Activated T-cell treated with anti-CD3 and anti-CD28 coated beads for 1 hour (primary cell): ENCODE results near the gene TESK1.
"Not testable (repeated sequence)": the region's sequence is repeated elsewhere in the genome, so short reads cannot be mapped to it uniquely, and the experiment has no call there.

Experiments
- DNase-seq: peaks from one replicate; pipeline ENCODE4 v3.0.0-alpha.2; 2020; ENCODE audit warnings: low read depth

Gene TESK1

GRCh38 chr9:35579659-35580227 lies 25.3 kb upstream of the TESK1 start:
- not testable (repeated sequence) for DNase-seq

- not testable (repeated sequence) for DNase-seq
Observed at GRCh38 chr9:35583521-35583920, 21.5 kb upstream of the TESK1 start.

DNA sequence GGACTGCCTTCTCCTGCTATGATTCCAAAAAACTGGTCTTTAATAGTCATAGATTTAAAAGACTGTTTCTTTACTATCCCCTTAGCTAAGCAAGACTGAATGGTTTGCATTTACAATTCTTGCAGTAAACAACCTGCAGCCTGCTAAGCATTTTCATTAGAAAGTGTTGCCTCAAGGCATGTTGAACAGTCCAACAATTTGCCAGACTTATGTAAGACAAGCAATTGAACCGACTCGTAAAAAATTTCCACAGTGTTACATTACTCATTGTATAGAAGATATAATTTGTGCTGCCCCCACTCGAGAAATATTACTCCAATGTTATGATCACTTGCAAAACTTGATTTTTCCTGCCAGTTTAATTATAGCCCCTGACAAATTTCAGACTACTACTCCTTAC lies 20.4 kb upstream of the TESK1 start:
- not testable (repeated sequence) for DNase-seq

DNA sequence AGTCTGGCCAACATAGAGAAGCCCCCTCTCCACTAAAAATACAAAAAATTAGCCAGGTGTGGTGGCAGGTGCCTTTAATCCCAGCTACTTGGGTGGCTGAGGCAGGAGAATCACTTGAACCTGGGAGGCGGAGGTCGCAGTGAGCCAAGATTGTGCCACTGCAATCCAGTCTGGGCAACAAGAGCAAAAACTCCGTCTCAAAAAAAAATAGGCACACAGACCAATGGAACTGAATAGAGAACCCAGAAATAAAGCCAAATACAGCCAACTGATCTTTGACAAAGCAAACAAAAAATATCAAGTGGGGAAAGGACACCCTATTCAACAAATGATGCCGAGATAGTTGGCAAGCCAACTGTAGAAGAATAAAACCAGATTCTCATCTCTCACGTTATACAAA lies 16.6 kb upstream of the TESK1 start:
- not testable (repeated sequence) for DNase-seq

- DNase-seq = no peak
Observed at GRCh38 chr9:35593581-35593980, 11.5 kb upstream of the TESK1 start.

DNA sequence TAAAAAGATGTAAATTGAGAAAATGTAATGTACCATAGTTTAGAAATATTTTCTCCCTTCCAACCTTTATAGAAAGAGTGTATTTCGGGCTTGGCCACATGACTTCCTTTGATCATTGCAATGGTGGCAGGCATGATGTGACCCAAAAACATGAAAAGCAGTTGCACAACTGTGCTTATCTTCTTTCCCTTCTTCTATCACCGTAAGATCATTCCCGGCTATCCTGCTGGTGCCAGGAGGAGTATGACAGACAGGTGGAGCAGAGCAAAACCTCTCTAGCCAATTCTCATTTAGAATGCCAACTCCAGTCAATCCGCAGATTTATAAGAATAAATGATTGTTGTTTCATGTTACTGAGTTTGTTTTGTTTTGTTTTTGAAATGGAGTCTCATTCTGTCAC lies 10.6 kb upstream of the TESK1 start:
- no peak for DNase-seq

- DNase-seq = not testable (repeated sequence)
Observed at GRCh38 chr9:35596907-35597306, 8.2 kb upstream of the TESK1 start.

GRCh38 chr9:35598866-35599590 lies 6.0 kb upstream of the TESK1 start:
- DNase-seq = no peak

DNA sequence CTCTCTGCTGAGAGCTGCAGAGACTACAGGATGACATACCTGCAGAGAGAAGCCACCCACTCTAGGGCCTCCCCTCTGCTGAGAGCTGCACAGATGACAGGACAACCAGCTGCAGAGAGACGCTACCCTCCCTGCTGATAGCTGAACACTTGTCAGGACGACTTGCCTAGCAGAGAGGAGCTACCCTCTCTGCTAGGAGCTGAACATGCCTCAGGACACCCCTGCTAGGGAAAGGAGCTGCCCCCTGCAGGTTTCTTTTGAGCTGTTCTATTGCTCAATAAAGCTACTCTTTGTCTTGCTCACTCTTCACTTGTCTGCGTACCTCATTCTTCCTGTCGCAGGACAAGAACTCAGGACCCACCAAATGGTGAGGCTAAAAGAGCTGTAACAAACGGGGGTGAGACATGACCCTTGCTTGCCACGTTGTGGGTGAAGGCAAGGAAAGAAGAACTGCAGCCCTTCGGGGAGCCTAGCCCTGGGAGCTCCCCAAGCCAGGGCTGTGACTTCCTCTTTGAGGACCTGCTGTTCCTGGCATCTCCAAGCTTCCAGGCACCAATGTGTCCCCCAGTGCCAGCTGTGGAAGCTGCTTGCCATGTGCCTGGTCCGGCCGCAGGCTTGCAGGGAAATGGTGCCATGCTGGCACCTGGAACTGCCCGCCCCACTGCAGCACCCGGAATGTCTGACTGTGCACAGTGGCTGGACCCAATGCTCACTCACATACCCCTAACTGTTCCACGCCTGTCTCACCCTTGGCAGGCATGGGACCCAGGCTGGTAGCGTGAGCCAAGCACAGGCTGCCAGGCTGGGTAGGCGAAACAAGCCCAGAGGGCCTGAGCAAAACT lies 5.1 kb upstream of the TESK1 start:
- DNase-seq = no peak

DNA sequence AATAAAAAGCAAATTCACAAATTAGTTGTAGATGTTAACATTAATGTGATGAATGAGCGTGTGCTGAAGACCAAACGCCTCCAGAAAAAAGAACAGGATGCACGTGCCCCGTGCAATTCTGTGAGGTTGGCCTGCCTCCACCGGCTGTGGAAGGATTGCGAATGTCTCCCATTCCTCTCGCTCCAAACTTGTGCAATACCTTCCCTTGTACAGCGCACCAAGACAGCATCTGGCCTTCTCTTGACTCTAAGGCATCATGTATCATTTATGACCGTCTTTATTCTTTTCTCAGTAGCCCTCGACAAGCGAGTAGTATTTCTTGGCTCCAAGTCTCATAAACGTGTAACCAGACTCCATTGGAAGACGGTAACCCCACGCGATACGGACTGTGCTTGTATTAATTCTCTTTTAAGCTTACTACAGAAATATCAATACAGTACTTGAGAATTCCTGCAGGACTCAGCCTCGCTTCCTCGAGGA lies 1.5 kb upstream of the TESK1 start:
- DNase-seq = no peak

DNA sequence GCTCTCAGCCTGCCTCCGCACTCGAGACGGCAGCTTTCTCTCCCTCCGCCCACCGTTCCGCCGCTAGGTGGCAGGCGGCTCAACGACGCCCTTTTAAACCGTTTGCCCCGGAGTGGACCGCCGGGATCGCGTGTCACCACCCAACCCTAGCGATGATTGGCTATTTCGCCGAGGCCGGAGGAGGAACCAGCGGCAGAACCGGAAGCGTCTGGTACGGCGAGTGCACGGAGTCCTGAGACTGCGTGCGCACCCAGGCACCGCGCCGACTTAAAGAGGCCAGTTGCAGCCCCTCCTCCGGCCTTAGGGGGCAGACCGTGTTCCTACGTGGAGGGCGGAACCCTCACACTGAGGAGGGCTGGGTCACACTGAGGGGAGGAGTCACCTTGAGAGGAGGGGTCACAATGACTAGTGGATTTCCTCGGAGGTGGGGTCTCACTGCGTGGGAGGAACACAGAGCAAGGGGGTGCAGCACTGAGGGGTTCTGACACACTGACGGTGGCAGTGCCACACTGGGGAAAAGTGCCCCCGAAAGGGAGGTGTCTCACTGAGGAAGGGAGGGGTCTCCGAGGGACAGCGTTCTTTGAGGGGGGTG lies 980 bp upstream of the TESK1 start:
- peak; percentile 98 for DNase-seq

DNA sequence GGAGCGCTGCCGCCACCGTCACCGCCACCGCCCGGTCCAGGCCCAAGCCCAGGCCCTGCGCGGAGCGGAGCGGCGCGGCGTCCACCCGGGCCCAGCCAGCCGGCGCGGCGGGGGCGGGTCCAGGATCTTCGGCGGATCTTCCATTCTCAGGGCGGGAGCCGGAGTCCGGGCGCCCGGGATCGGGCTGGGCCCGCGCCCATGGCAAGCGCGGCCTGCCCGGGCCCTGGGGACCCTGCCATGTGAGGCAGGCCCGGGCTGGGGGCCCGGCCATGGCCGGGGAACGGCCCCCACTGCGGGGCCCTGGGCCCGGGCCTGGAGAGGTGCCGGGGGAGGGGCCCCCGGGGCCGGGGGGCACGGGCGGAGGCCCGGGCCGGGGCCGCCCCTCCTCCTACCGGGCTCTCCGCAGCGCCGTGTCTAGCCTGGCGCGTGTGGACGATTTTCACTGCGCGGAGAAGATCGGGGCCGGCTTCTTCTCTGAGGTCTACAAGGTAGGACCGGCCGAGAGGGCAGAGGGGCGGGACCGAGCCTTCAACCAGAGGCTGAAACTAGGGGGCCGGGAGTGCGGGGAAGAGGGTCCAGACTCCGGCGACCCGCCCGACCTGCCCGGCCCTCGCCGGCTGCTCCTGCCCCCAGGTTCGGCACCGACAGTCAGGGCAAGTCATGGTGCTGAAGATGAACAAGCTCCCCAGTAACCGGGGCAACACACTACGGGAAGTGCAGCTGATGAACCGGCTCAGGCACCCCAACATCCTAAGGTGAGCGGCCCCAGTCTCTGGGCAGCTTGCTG lies 482 bp downstream of the TESK1 start:
- DNase-seq = no peak

- no peak for DNase-seq
Observed at GRCh38 chr9:35606138-35606504, 1.1 kb downstream of the TESK1 start.

- DNase-seq = no peak
Observed at GRCh38 chr9:35606726-35607125, 1.7 kb downstream of the TESK1 start.

DNA sequence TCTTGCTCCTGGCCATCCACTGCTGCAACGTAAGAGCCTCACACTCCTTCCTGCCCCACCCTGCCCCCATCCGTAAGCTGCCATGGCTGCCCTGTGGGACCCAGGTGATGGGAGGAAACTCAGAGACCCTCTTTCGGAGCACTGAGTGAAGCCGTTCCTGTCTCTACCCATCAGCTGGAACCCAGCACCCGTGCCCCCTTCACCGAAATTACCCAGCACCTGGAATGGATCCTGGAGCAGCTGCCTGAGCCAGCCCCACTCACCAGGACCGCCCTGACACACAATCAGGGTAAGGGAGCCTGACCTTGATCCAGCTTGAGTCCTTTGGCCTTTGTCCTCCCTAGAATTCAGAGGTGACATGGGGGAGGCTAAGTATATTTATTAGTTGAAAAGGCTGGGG lies 3.2 kb downstream of the TESK1 start:
- no peak for DNase-seq

DNA sequence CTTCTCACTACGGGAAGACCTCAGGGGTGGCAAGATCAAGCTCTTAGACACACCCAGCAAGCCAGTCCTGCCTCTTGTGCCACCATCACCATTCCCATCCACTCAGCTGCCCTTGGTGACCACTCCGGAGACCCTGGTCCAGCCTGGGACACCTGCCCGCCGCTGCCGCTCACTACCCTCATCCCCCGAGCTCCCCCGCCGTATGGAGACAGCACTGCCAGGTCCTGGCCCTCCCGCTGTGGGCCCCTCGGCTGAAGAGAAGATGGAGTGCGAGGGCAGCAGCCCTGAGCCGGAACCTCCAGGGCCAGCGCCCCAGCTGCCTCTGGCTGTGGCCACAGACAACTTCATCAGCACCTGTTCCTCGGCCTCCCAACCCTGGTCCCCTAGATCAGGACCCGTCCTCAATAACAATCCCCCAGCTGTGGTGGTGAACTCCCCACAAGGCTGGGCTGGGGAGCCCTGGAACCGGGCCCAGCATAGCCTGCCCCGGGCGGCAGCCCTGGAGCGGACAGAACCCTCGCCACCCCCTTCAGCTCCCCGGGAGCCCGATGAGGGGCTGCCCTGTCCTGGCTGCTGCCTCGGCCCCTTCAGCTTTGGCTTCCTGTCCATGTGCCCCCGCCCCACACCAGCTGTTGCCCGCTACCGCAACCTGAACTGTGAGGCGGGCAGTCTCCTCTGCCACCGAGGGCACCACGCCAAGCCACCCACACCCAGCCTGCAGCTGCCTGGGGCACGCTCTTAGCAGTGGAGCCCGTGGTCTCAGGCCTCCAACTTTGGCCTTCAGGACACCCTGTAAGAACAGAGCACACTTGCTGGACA lies 4.1 kb downstream of the TESK1 start:
- DNase-seq = no peak

- DNase-seq = no peak
Observed at GRCh38 chr9:35609820-35610163, 4.7 kb downstream of the TESK1 start.

DNA sequence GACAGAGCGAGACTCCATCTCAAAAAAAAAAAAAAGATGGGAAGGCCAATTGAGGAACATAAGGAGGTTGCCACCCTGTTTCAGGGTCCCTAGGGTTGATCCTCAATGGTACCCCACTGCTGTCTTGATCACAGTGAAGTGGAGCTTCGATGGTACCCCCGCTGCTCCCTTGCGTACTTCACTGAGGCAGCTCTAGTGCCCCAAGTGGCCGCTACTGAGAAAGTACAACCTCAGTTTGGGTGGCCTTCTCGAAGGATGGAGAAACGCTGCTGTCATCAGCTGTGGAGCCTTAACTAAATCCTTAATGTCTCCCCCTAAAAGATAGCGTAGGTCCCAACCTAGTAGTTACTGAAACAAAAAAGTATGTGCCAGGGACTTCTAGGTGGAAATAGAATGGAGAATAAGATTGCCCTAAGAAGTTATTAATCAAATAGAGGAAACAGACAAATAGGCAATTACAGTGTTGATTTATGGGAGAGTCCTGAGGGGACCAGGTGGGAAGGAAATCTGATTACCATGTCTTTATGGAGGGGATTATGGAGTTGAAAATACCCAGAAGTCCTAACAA lies 6.3 kb downstream of the TESK1 start:
- peak; percentile 43 for DNase-seq

DNA sequence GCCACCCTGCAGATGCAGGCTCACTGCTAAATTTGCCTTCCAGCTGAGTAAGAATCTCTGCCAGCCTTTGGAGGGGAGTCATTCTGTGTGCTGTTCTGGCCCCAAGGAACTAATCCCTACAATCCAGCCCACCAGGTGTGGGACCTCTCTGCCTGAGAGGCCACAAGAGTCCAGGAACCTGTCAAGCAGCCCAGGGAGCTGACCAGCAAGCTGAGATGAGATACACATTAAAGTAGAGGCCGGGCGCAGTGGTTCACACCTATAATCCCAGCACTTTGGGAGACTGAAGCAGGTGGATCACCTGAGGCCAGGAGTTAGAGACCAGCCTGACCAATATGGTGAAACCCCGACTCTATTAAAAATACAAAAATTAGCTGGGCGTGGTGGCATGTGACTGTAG lies 7.0 kb downstream of the TESK1 start:
- DNase-seq = not testable (repeated sequence)

- no peak for DNase-seq
Observed at GRCh38 chr9:35612843-35613242, 7.8 kb downstream of the TESK1 start.
